Activated naive CD8-positive, alpha-beta T cell (primary cell): ENCODE data around the gene NME5.

ENCODE experiments used
- H3K27ac Mint-ChIP-seq: one replicate; pipeline ENCODE4 v1.8.0; 2021; ENCODE audit warnings: mixed read lengths
- H3K27me3 Mint-ChIP-seq: one replicate; pipeline ENCODE4 v1.8.0; 2021; ENCODE audit warnings: mixed read lengths
- H3K36me3 Mint-ChIP-seq: one replicate; pipeline ENCODE4 v1.8.0; 2021; ENCODE audit warnings: mixed read lengths
- H3K4me1 Mint-ChIP-seq: one replicate; pipeline ENCODE4 v1.8.0; 2021; ENCODE audit warnings: low read depth, mixed read lengths
- H3K4me3 Mint-ChIP-seq: one replicate; pipeline ENCODE4 v1.8.0; 2021; ENCODE audit warnings: mild to moderate bottlenecking, mixed read lengths
- H3K9me3 Mint-ChIP-seq: one replicate; pipeline ENCODE4 v1.8.0; 2021; ENCODE audit warnings: low read depth, mixed read lengths

Gene NME5

GRCh38 chr5:138138949-138139780, at the start of gene NME5:
NME5 (minus strand) TSS chr5:138139428; CDS start chr5:138138780, 648 bp downstream.
- peaks cover 16% of the 10 kb centered on the region for H3K27me3 Mint-ChIP-seq
- no peak within 1 kb of the TSS for H3K4me3 Mint-ChIP-seq
- no peaks in the 10 kb centered on the region for H3K36me3 Mint-ChIP-seq
- H3K4me1 Mint-ChIP-seq: peaks cover 5% of the 10 kb centered on the region
- no peaks in the 10 kb centered on the region for H3K9me3 Mint-ChIP-seq
- H3K27ac Mint-ChIP-seq: no peak within 1 kb of the TSS

- no peaks in the 10 kb centered on the region for H3K27me3 Mint-ChIP-seq
- H3K4me3 Mint-ChIP-seq: no peak overlapping the region
- H3K9me3 Mint-ChIP-seq: no peaks in the 10 kb centered on the region
- H3K36me3 Mint-ChIP-seq: peaks cover 2% of the 10 kb centered on the region
- no peaks in the 10 kb centered on the region for H3K4me1 Mint-ChIP-seq
- no peak overlapping the region for H3K27ac Mint-ChIP-seq
Observed at GRCh38 chr5:138188626-138189025, 49.4 kb upstream of the NME5 start.

- Mint-ChIP-seq H3K4me3 (no peak overlapping the region), H3K27me3 (no peaks in the 10 kb centered on the region), H3K4me1 (no peaks in the 10 kb centered on the region), H3K27ac (no peak overlapping the region), H3K36me3 (peaks cover 2% of the 10 kb centered on the region), H3K9me3 (no peaks in the 10 kb centered on the region)
Observed at GRCh38 chr5:138186002-138186447, 46.8 kb upstream of the NME5 start.

GRCh38 chr5:138182808-138183207, 43.6 kb upstream of the NME5 start:
- Mint-ChIP-seq H3K4me1 (peaks cover 3% of the 10 kb centered on the region), H3K27ac (no peak overlapping the region), H3K9me3 (no peaks in the 10 kb centered on the region), H3K27me3 (no peaks in the 10 kb centered on the region), H3K36me3 (no peaks in the 10 kb centered on the region), H3K4me3 (no peak overlapping the region)

- peaks cover 8% of the 10 kb centered on the region for H3K4me1 Mint-ChIP-seq
- H3K4me3 Mint-ChIP-seq: no peak overlapping the region
- no peaks in the 10 kb centered on the region for H3K27me3 Mint-ChIP-seq
- no peak overlapping the region for H3K27ac Mint-ChIP-seq
- H3K36me3 Mint-ChIP-seq: no peaks in the 10 kb centered on the region
- no peaks in the 10 kb centered on the region for H3K9me3 Mint-ChIP-seq
Observed at GRCh38 chr5:138180841-138181240, 41.6 kb upstream of the NME5 start.

GRCh38 chr5:138180183-138180782, 41.1 kb upstream of the NME5 start:
- Mint-ChIP-seq H3K27ac (no peak overlapping the region), H3K36me3 (no peaks in the 10 kb centered on the region), H3K9me3 (no peaks in the 10 kb centered on the region), H3K4me3 (no peak overlapping the region), H3K27me3 (no peaks in the 10 kb centered on the region), H3K4me1 (peaks cover 8% of the 10 kb centered on the region)

- Mint-ChIP-seq H3K4me3 (no peak overlapping the region), H3K9me3 (no peaks in the 10 kb centered on the region), H3K27me3 (no peaks in the 10 kb centered on the region), H3K27ac (no peak overlapping the region), H3K4me1 (peaks cover 10% of the 10 kb centered on the region), H3K36me3 (no peaks in the 10 kb centered on the region)
Observed at GRCh38 chr5:138179277-138179857, 40.1 kb upstream of the NME5 start.

- no peak within 1 kb of the TSS for H3K27ac Mint-ChIP-seq
- no peaks in the 10 kb centered on the region for H3K27me3 Mint-ChIP-seq
- no peaks in the 10 kb centered on the region for H3K9me3 Mint-ChIP-seq
- H3K4me3 Mint-ChIP-seq: no peak within 1 kb of the TSS
- H3K36me3 Mint-ChIP-seq: no peaks in the 10 kb centered on the region
- H3K4me1 Mint-ChIP-seq: peaks cover 10% of the 10 kb centered on the region
Observed at GRCh38 chr5:138178516-138179276, 39.5 kb upstream of the NME5 start, which contains the start of the genes BRD8 and KIF20A. BRD8 (minus strand) TSS chr5:138178630; CDS start chr5:138178614, 16 bp downstream. KIF20A (plus strand) TSS chr5:138179112; CDS start chr5:138179681, 569 bp downstream.

- Mint-ChIP-seq H3K9me3 (no peaks in the 10 kb centered on the region), H3K36me3 (no peaks in the 10 kb centered on the region), H3K4me3 (no peak overlapping the region), H3K4me1 (peaks cover 14% of the 10 kb centered on the region), H3K27me3 (no peaks in the 10 kb centered on the region), H3K27ac (no peak overlapping the region)
Observed at GRCh38 chr5:138177941-138178515, 38.8 kb upstream of the NME5 start.

GRCh38 chr5:138170299-138170698, 31.1 kb upstream of the NME5 start:
- peaks cover 9% of the 10 kb centered on the region for H3K36me3 Mint-ChIP-seq
- H3K9me3 Mint-ChIP-seq: no peaks in the 10 kb centered on the region
- no peaks in the 10 kb centered on the region for H3K27me3 Mint-ChIP-seq
- peaks cover 6% of the 10 kb centered on the region for H3K4me1 Mint-ChIP-seq
- H3K4me3 Mint-ChIP-seq: no peak overlapping the region
- H3K27ac Mint-ChIP-seq: no peak overlapping the region

- Mint-ChIP-seq H3K36me3 (peaks cover 9% of the 10 kb centered on the region), H3K27ac (no peak overlapping the region), H3K4me3 (no peak overlapping the region), H3K9me3 (no peaks in the 10 kb centered on the region), H3K27me3 (no peaks in the 10 kb centered on the region), H3K4me1 (peaks cover 4% of the 10 kb centered on the region)
Observed at GRCh38 chr5:138169124-138169523, 29.9 kb upstream of the NME5 start.

GRCh38 chr5:138163721-138164120, 24.5 kb upstream of the NME5 start:
- Mint-ChIP-seq H3K4me3 (no peak overlapping the region), H3K4me1 (no peaks in the 10 kb centered on the region), H3K36me3 (peaks cover 16% of the 10 kb centered on the region)

GRCh38 chr5:138160706-138161105, 21.5 kb upstream of the NME5 start:
- no peaks in the 10 kb centered on the region for H3K4me1 Mint-ChIP-seq
- H3K4me3 Mint-ChIP-seq: no peak overlapping the region
- H3K27me3 Mint-ChIP-seq: no peaks in the 10 kb centered on the region
- H3K27ac Mint-ChIP-seq: no peak overlapping the region
- H3K9me3 Mint-ChIP-seq: no peaks in the 10 kb centered on the region
- peaks cover 20% of the 10 kb centered on the region for H3K36me3 Mint-ChIP-seq

More at GRCh38 chr5:138163721-138164120, 24.5 kb upstream of the NME5 start:
- no peaks in the 10 kb centered on the region for H3K27me3 Mint-ChIP-seq
- no peaks in the 10 kb centered on the region for H3K9me3 Mint-ChIP-seq
- no peak overlapping the region for H3K27ac Mint-ChIP-seq

GRCh38 chr5:138159666-138160065, 20.4 kb upstream of the NME5 start:
- Mint-ChIP-seq H3K36me3 (peaks cover 20% of the 10 kb centered on the region), H3K27ac (no peak overlapping the region), H3K4me3 (no peak overlapping the region), H3K9me3 (no peaks in the 10 kb centered on the region), H3K4me1 (no peaks in the 10 kb centered on the region), H3K27me3 (no peaks in the 10 kb centered on the region)
